H1 (cell line): ENCODE results near the gene XAF1. TPM values are rescaled to one million over a fixed set of nuclear protein-coding genes. Genes with fewer than 3 reads are reported as not detected.

Experiments used
- CTCF ChIA-PET: fragments of 300-600 bp; sonication (Branson Sonifier 250); formaldehyde crosslinking; loops from one replicate; lab custom pipeline; 2021; ENCODE audit not compliant: partially characterized antibody; lab: Charles Lee
- POLR2A ChIA-PET: fragments of 300-600 bp; sonication (Branson Sonifier 250); formaldehyde crosslinking; loops from one replicate; lab custom pipeline; 2021; ENCODE audit warnings: inconsistent platforms; ENCODE audit not compliant: partially characterized antibody; lab: Charles Lee
- DNase-seq, 2 experiments: peaks; one replicate each; pipeline versions ENCODE4 v3.0.0 to v3.0.0-alpha.2; 2010 to 2022; ENCODE audit warnings: low spot score in 2 of 2, low read depth in 1 of 2, mixed read lengths in 1 of 2
- FAIRE-seq: peaks from 2 replicates; lab custom pipeline; 2011; peaks lifted over from hg19 to GRCh38; lab: Jason Lieb, UNC
- H2AFZ ChIP-seq: 2 replicates; pipeline ENCODE4 v1.8.1; 2012; ENCODE audit warnings: low read length, inconsistent platforms
- H2AK5ac ChIP-seq: 2 replicates; pipeline ENCODE4 v1.6.1; 2013; ENCODE audit warnings: low read depth, low read length
- H2BK120ac ChIP-seq: replicated peaks from 2 replicates; pipeline ENCODE3; 2013; ENCODE audit warnings: low read depth, low read length, inconsistent platforms
- H2BK12ac ChIP-seq: 2 replicates; pipeline ENCODE4 v1.6.1; 2013; ENCODE audit warnings: low read depth, low read length
- H2BK15ac ChIP-seq: 2 replicates; pipeline ENCODE4 v1.6.1; 2013; ENCODE audit warnings: low read length
- H2BK20ac ChIP-seq: 2 replicates; pipeline ENCODE4 v1.6.1; 2013; ENCODE audit warnings: low read length
- H2BK5ac ChIP-seq: 2 replicates; pipeline ENCODE4 v1.6.1; 2013; ENCODE audit warnings: low read depth, low read length
- H3K14ac ChIP-seq: 2 replicates; pipeline ENCODE4 v1.6.1; 2013; ENCODE audit warnings: inconsistent platforms; ENCODE audit not compliant: insufficient read length
- H3K18ac ChIP-seq: 2 replicates; pipeline ENCODE4 v1.6.1; 2013; ENCODE audit warnings: low read length; ENCODE audit errors: extremely low read depth
- H3K23ac ChIP-seq: 2 replicates; pipeline ENCODE4 v1.6.1; 2013; ENCODE audit warnings: inconsistent platforms; ENCODE audit not compliant: insufficient read length
- H3K23me2 ChIP-seq: 2 replicates; pipeline ENCODE4 v1.6.1; 2013; ENCODE audit warnings: low read depth, low read length
- H3K27ac ChIP-seq: 2 replicates; pipeline ENCODE4 v1.6.1; 2011; ENCODE audit warnings: low read depth, low read length, inconsistent platforms
- H3K27me3 ChIP-seq, 4 experiments: replicated peaks in 1 of 4; 1 replicate in 1 of 4; 2 replicates in 3 of 4; pipeline versions ENCODE4 v1.6.1 to v1.8.1; 2011 to 2013; ENCODE audit warnings: low read length in 3 of 4, mild to moderate bottlenecking in 3 of 4, inconsistent platforms in 2 of 4, mixed read lengths in 2 of 4, moderate library complexity in 1 of 4; ENCODE audit not compliant: control insufficient read depth in 3 of 4, insufficient read depth in 3 of 4; ENCODE audit errors: extremely low read depth in 1 of 4
- H3K36me3 ChIP-seq, 4 experiments: 2 replicates each; pipeline versions ENCODE4 v1.6.1 to v1.8.1; 2011 to 2013; ENCODE audit warnings: mild to moderate bottlenecking in 4 of 4, low read length in 3 of 4, moderate library complexity in 2 of 4, control low read depth in 1 of 4, inconsistent platforms in 1 of 4; ENCODE audit not compliant: insufficient read depth in 4 of 4, control insufficient read depth in 2 of 4
- H3K4ac ChIP-seq: replicated peaks from 2 replicates; pipeline ENCODE3; 2013; ENCODE audit warnings: low read length, low read depth, mixed read lengths, inconsistent platforms; ENCODE audit not compliant: insufficient read length
- H3K4me1 ChIP-seq, 4 experiments: replicated peaks in 1 of 4; 1 replicate in 1 of 4; 2 replicates in 3 of 4; pipeline versions ENCODE4 v1.6.1 to v1.8.1; 2011 to 2013; ENCODE audit warnings: low read length in 3 of 4, inconsistent platforms in 2 of 4, mixed read lengths in 1 of 4; ENCODE audit not compliant: insufficient read depth in 4 of 4, control insufficient read depth in 3 of 4
- H3K4me2 ChIP-seq, 2 experiments: 2 replicates each; pipeline versions ENCODE4 v1.6.1 to v1.8.1; 2011 to 2013; ENCODE audit warnings: low read depth in 2 of 2, low read length in 2 of 2, control low read depth in 1 of 2, inconsistent platforms in 1 of 2, mild to moderate bottlenecking in 1 of 2; ENCODE audit not compliant: insufficient read depth in 1 of 2
- H3K4me3 ChIP-seq, 4 experiments: fragments of 200-600, 300-600 bp in 1 of 4; sonication (generic), shearing (Covaris generic), sonication (Bioruptor Twin) in 1 of 4; 2 replicates each; pipeline versions ENCODE4 v1.5.1 to v1.8.1; 2011 to 2016; ENCODE audit warnings: low read length in 4 of 4, low read depth in 3 of 4, control low read depth in 2 of 4, inconsistent platforms in 2 of 4, mild to moderate bottlenecking in 2 of 4, mixed read lengths in 1 of 4, moderate library complexity in 1 of 4; ENCODE audit not compliant: insufficient read depth in 2 of 4; ENCODE audit errors: extremely low read depth in 1 of 4
- H3K56ac ChIP-seq: replicated peaks from 2 replicates; pipeline ENCODE3; 2013; ENCODE audit warnings: low read depth, mild to moderate bottlenecking, mixed read lengths, low read length, inconsistent platforms; ENCODE audit not compliant: insufficient read length
- H3K79me1 ChIP-seq: 2 replicates; pipeline ENCODE4 v1.6.1; 2013; ENCODE audit warnings: low read depth, low read length, control low read depth
- H3K79me2 ChIP-seq, 2 experiments: 2 replicates each; pipeline versions ENCODE4 v1.6.1 to v1.8.1; 2012 to 2013; ENCODE audit warnings: low read length in 2 of 2, mild to moderate bottlenecking in 2 of 2, inconsistent platforms in 1 of 2; ENCODE audit not compliant: insufficient read depth in 2 of 2, control insufficient read depth in 1 of 2
- H3K9ac ChIP-seq, 4 experiments: replicated peaks in 1 of 4; 1 replicate in 1 of 4; 2 replicates in 3 of 4; pipeline versions ENCODE4 v1.6.1 to v1.8.1; 2011 to 2013; ENCODE audit warnings: low read depth in 3 of 4, low read length in 3 of 4, control low read depth in 2 of 4, mild to moderate bottlenecking in 2 of 4, moderate library complexity in 2 of 4, inconsistent platforms in 1 of 4; ENCODE audit errors: extremely low read depth in 1 of 4
- H3K9me3 ChIP-seq, 2 experiments: 2 replicates each; pipeline versions ENCODE4 v1.6.1 to v1.8.1; 2012 to 2013; ENCODE audit warnings: mild to moderate bottlenecking in 2 of 2, moderate library complexity in 2 of 2, control low read depth in 1 of 2, inconsistent platforms in 1 of 2, low read depth in 1 of 2, low read length in 1 of 2, mixed read lengths in 1 of 2; ENCODE audit not compliant: insufficient read depth in 2 of 2
- H4K20me1 ChIP-seq, 2 experiments: replicated peaks in 1 of 2; 2 replicates each; pipeline versions ENCODE3 to v1.8.1; 2011 to 2013; ENCODE audit warnings: inconsistent platforms in 2 of 2, low read length in 2 of 2, mild to moderate bottlenecking in 1 of 2; ENCODE audit not compliant: insufficient read depth in 2 of 2, control insufficient read depth in 1 of 2
- H4K5ac ChIP-seq: 2 replicates; pipeline ENCODE4 v1.6.1; 2013; ENCODE audit warnings: low read length, low read depth, mixed read lengths, inconsistent platforms; ENCODE audit not compliant: insufficient read length
- H4K8ac ChIP-seq: 2 replicates; pipeline ENCODE4 v1.8.0; 2013; ENCODE audit warnings: mild to moderate bottlenecking, moderate library complexity, low read length, inconsistent platforms; ENCODE audit not compliant: insufficient read depth; ENCODE audit errors: extremely low read depth
- H4K91ac ChIP-seq: replicated peaks from 2 replicates; pipeline ENCODE3; 2013; ENCODE audit warnings: low read length, mixed read lengths, inconsistent platforms; ENCODE audit not compliant: insufficient read length
- ATF2 ChIP-seq: IDR thresholded peaks from 2 replicates; pipeline ENCODE4 v1.6.1; 2012; ENCODE audit warnings: low read length, inconsistent platforms
- CHD1 ChIP-seq: IDR thresholded peaks from 2 replicates; pipeline ENCODE4 v1.6.1; 2012; ENCODE audit warnings: low read depth, low read length, improper control_type of control experiment
- CTCF ChIP-seq, 3 experiments: IDR thresholded peaks; 1 replicate in 2 of 3; 2 replicates in 1 of 3; pipeline versions ENCODE4 v1.5.1 to v1.6.1; 2011; ENCODE audit warnings: low read length in 3 of 3, mild to moderate bottlenecking in 3 of 3, inconsistent platforms in 2 of 3, low read depth in 1 of 3, moderate library complexity in 1 of 3; ENCODE audit not compliant: insufficient read depth in 1 of 3; ENCODE audit errors: control extremely low read depth in 1 of 3
- E2F6 ChIP-seq: IDR thresholded peaks from 2 replicates; pipeline ENCODE4 v1.6.1; 2012; ENCODE audit warnings: inconsistent platforms
- EP300 ChIP-seq, 2 experiments: IDR thresholded peaks; 1 replicate in 1 of 2; 2 replicates in 1 of 2; pipeline ENCODE4 v1.6.1; 2011 to 2012; ENCODE audit warnings: low read depth in 2 of 2, low read length in 2 of 2, mild to moderate bottlenecking in 2 of 2, borderline replicate concordance in 1 of 2, inconsistent platforms in 1 of 2, moderate library complexity in 1 of 2
- MAFK ChIP-seq: IDR thresholded peaks from 2 replicates; pipeline ENCODE4 v1.6.1; 2012; ENCODE audit warnings: low read depth, mild to moderate bottlenecking, improper control_type of control experiment, low read length
- SAP30 ChIP-seq: fragments of 300-600 bp; sonication (generic); IDR thresholded peaks from 2 replicates; pipeline ENCODE4 v1.7.1; 2012; ENCODE audit warnings: low read length, moderate library complexity, mild to moderate bottlenecking, inconsistent platforms; ENCODE audit not compliant: insufficient read depth, insufficient replicate concordance
- SUZ12 ChIP-seq: fragments of 200-600 bp; sonication (generic); IDR thresholded peaks from 2 replicates; pipeline ENCODE4 v1.6.1; 2012; ENCODE audit warnings: mild to moderate bottlenecking, inconsistent platforms, low read length, moderate library complexity, mixed read lengths
- TBP ChIP-seq: IDR thresholded peaks from 2 replicates; pipeline ENCODE4 v1.6.1; 2011; ENCODE audit warnings: low read depth, low read length, improper control_type of control experiment
- WGBS, 2 experiments: shearing (Covaris generic) in 1 of 2; methylation state at CpG; one replicate each; pipeline versions ENCODE4 v1.1.6 to v1.1.7; 2013 to 2015; ENCODE audit warnings: low lambda C conversion rate in 2 of 2, mixed read lengths in 2 of 2, inconsistent platforms in 1 of 2, low coverage in 1 of 2, missing lambda C conversion rate in 1 of 2; ENCODE audit not compliant: insufficient replicate concordance in 2 of 2, insufficient coverage in 1 of 2, insufficient read length in 1 of 2; ENCODE audit errors: extremely low coverage in 1 of 2, missing lambda C conversion rate in 1 of 2; 5-methylcytosine and 5-hydroxymethylcytosine counted together
- polyA plus RNA-seq, 7 experiments: library from polyadenylated mRNA; depleted of rRNA in 3 of 7; stranded (reverse) in 5 of 7; unstranded in 2 of 7; fragments of >200 nt in 5 of 7; fragments of 200-250 nt in 2 of 7; gene quantifications; 1 replicate in 5 of 7; 2 replicates in 1 of 7; 4 replicates in 1 of 7; pipeline versions ENCODE4 v1.2.1 to v1.2.3, GENCODE V29; 2011 to 2013; ENCODE audit warnings: missing spikeins in 2 of 7, mixed read lengths in 2 of 7
- total RNA-seq: library from RNA; stranded (reverse); fragmentation: NEBNext Ultra II Directional; extraction: Animal tissue kit (Norgen Biotek cat#: 25700); gene quantifications from 2 replicates; pipeline ENCODE4 v1.2.1, GENCODE V29; 2021

Gene XAF1
- total and polyA plus RNA-seq, 2 of the 8 experiments (the other 6 are each of a cell fraction or from before 2014, with no cell fraction given), result not detected

GRCh38 chr17:6818938-6819337 lies 63.1 kb downstream of the XAF1 start:
- Histone ChIP-seq H3K23ac (no peak overlapping the region), H2BK120ac (no peak overlapping the region), H3K23me2 (no peaks in the 10 kb centered on the region), H3K56ac (no peak overlapping the region), H2AFZ (no peak overlapping the region), H4K8ac (no peak overlapping the region), H2AK5ac (no peak overlapping the region), H4K20me1 (no peaks in the 10 kb centered on the region), H3K4ac (no peak overlapping the region), H3K4me2 (no peak overlapping the region), H3K79me2 (no peaks in the 10 kb centered on the region), H3K9ac (no peak overlapping the region), H2BK20ac (no peak overlapping the region), H4K5ac (no peak overlapping the region), H3K4me1 (no peaks in the 10 kb centered on the region), H3K4me3 (no peak overlapping the region), H3K18ac (no peak overlapping the region), H2BK12ac (no peak overlapping the region), H3K27ac (no peak overlapping the region), H2BK5ac (no peak overlapping the region), H3K27me3 (no peaks in the 10 kb centered on the region; a peak in 2 of 7 replicates), H2BK15ac (no peak overlapping the region), H3K36me3 (no peaks in the 10 kb centered on the region), H4K91ac (no peak overlapping the region), H3K9me3 (peaks cover 0 to 3% of the 10 kb centered on the region in 2 experiments; a peak in 1 of 4 replicates), H3K79me1 (no peaks in the 10 kb centered on the region), H3K14ac (no peak overlapping the region)
- FAIRE-seq, result no peak
- ChIA-PET POLR2A (no interaction called here), CTCF (no interaction called here)
- no peak for DNase-seq
- 86% methylated on average over 3 of the region's 3 CpGs; no CpG with 5 or more reads in 1 of the 2 experiments for WGBS, 2 experiments
- TF ChIP-seq ATF2 (no peak), CHD1 (no peak), SAP30 (no peak), EP300 (IDR thresholded peaks at IDR 0.05; ENCODE audit: borderline replicate concordance in 1 of 2, low read depth in 2 of 2, low read length in 2 of 2) (no peak), SUZ12 (no peak), CTCF (IDR thresholded peaks at IDR 0.05; ENCODE audit: control extremely low read depth in 1 of 3, insufficient read depth in 1 of 3, low read depth in 1 of 3, low read length in 3 of 3) (no peak), MAFK (no peak), E2F6 (no peak), TBP (no peak)
